ENCODE measurements around the gene SYNGR3. TPM values are rescaled to one million over a fixed set of nuclear protein-coding genes. Genes with fewer than 3 reads are reported as not detected.

SYNGR3 gene
- total RNA-seq, 4 donors from 2014 or later: 1.3 to 3.9 (median 3.3) TPM; not detected in 1

DNA sequence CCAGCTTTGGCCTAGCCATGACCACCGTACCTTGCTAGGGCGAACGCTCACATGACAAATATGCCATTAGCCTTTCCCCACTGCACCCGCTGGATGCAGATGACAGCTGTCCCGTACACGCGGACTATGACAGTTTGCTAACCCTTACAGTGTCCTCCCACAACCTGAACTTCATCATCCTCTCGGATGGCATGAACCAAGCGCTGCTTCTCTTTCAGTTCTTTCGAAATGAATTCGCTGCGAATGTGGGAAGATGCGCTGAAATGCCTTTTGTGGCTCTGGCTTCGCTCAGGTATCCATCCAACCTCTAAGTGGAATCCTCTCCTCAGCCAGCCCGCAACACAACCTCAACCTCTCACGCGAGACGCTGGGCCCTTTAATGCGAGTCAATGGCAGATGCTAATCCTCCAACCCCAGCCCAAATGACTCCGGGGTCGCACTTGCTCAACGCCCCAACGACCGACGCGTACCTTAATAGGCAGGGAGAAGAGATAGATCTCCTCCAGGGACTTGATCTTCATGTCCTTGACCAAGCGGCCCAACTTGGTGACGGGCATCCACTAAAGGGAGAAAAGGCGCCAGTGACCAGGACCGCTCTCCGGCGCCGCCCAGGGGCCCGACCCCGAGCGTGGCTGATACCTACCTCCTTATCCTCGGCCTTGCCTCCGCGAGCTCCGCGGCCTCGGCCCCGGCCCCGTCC is 25.8 kb upstream of the SYNGR3 start:
- DNase-seq: peak; percentile 35 to 70 (median 67)
- TF ChIP-seq, protein P1, sequence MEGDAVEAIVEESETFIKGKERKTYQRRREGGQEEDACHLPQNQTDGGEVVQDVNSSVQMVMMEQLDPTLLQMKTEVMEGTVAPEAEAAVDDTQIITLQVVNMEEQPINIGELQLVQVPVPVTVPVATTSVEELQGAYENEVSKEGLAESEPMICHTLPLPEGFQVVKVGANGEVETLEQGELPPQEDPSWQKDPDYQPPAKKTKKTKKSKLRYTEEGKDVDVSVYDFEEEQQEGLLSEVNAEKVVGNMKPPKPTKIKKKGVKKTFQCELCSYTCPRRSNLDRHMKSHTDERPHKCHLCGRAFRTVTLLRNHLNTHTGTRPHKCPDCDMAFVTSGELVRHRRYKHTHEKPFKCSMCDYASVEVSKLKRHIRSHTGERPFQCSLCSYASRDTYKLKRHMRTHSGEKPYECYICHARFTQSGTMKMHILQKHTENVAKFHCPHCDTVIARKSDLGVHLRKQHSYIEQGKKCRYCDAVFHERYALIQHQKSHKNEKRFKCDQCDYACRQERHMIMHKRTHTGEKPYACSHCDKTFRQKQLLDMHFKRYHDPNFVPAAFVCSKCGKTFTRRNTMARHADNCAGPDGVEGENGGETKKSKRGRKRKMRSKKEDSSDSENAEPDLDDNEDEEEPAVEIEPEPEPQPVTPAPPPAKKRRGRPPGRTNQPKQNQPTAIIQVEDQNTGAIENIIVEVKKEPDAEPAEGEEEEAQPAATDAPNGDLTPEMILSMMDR (IDR thresholded peaks at IDR 0.05): peak in 3 of 6 experiments; percentile 16 to 30 (median 30)
- no peak for TF ChIP-seq POLR2A (IDR thresholded peaks at IDR 0.05)
- H3K27me3 ChIP-seq: no peaks in the 10 kb centered on the region
- H3K4me3 ChIP-seq: peak overlapping the region; percentile 78 to 96 (median 92)
- H3K4me1 ChIP-seq: peaks cover 3 to 35% (median 23%) of the 10 kb centered on the region in 4 donors
- H3K27ac ChIP-seq: peak overlapping the region; percentile 95 to 100 (median 96)
- H3K9me3 ChIP-seq: no peaks in the 10 kb centered on the region
- H3K36me3 ChIP-seq: peaks cover 0 to 25% (median 0%) of the 10 kb centered on the region in 3 donors

DNA sequence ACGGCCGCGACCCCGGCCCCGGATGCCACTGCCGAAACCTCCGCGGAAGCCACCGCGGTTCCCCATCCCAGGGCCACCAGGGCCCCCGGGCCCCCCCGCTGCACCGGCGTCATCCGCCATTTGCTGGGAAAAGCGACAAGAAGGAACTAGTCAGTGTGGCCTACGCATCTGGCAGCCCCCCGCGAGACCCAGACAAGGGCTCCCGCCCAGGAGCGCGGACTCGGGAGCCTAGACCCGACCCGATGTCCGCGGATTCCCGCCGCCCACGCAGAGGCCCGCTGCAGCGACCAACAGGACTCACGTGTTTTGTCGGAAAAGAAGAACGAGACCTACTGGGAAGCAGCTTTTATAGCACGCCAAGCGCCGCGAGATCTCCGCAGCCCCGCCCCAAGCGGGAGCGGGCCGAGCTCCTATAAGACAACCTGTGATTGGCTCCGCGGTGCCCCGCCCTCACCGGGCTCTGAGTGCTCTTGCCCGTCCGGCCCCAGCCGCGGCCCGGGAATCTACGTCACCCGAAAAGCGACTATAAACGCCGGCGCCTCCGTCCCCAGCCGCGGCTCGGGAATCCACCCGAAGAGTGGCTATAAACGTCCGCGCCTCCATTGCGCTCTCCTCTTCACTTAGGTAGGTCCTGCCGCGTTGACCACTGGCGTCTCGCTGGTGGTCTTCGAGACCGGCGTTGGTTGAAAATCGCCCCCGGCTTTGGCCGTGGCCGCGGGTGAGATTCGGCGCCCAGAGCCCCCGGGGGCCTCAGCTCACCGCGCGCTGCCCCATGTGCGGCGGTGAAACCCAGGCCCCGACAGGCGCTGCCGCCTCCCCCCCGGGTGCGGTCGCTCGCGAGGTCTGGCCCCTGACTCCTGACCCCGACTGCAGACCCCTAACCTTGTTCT is 25.0 kb upstream of the SYNGR3 start, which contains the start of gene RPS2:
RPS2 (minus strand) TSS at position 321 of the 890 bp plus-strand sequence; CDS start at position 120, 201 bp downstream.
- peak within 1 kb of the TSS; percentile 95 to 100 (median 96) for H3K27ac ChIP-seq
- DNase-seq: peak; percentile 98 to 100 (median 100)
- H3K9me3 ChIP-seq: no peaks in the 10 kb centered on the region
- H3K27me3 ChIP-seq: no peaks in the 10 kb centered on the region
- H3K4me1 ChIP-seq: peaks cover 3 to 33% (median 22%) of the 10 kb centered on the region in 4 donors
- H3K4me3 ChIP-seq: peak within 1 kb of the TSS; percentile 78 to 96 (median 92)
- TF ChIP-seq, protein P1 (IDR thresholded peaks at IDR 0.05): no peak
- peak; percentile 94 to 96 for TF ChIP-seq POLR2A (IDR thresholded peaks at IDR 0.05)
- peaks cover 0 to 25% (median 0%) of the 10 kb centered on the region in 3 donors for H3K36me3 ChIP-seq

DNA sequence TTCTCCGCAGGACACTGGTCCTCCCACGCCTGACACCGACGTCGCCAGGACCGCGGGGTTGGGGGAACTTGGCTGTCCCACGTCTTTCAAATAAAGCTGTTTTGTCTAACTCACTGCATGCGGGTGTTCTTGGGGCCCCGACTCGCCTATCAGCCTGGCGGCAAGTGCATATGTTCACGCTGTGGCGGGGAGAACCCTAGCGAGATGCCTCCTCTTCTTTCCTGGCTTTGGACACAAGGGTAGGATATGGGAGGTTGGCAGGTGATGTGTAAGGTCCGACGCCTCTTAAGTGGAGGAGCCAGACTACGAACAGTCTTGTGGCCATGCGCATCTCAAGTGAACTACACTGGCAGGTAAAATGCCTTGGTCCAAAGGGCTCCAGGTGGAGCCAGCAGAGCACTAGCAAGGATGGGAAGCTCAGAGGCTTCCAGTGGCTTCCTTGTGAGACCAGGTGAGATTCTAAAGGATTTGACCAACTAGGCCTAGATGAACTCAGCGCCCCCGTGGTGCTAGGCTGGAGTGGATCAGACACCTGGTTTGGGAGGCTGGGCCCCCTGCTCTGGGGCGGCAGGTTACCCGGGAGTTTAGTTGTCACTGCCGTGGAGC is 24.3 kb upstream of the SYNGR3 start:
- Histone ChIP-seq H3K36me3 (peaks cover 0 to 25% (median 0%) of the 10 kb centered on the region in 3 donors), H3K27me3 (no peaks in the 10 kb centered on the region), H3K9me3 (no peaks in the 10 kb centered on the region), H3K4me1 (peaks cover 3 to 29% (median 19%) of the 10 kb centered on the region in 4 donors), H3K4me3 (peak overlapping the region; percentile 78 to 96 (median 92)), H3K27ac (peak overlapping the region; percentile 95 to 100 (median 96))
- DNase-seq: no peak
- TF ChIP-seq, protein P1 (IDR thresholded peaks at IDR 0.05): no peak
- peak in 1 of 2 donors; percentile 49 for TF ChIP-seq POLR2A (IDR thresholded peaks at IDR 0.05)

DNA sequence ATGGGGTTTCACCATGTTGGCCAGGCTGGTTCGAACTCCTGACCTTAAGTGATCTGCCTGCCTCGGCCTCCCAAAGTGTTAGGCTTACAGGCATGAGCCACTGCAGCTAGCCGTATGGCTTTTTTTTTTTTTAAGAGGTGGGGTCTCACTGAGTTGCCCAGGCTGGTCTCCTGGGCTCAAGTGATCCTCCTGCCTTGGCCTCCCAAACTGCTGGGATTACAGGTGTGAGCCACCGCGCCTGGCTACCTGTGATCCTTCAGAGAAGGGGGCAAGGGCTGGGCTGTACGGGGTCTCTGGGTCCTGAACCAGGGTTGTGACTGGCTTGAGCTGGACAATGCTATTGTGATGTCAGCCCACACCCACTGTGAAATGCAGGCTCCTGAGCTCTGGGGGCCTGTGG is 23.3 kb upstream of the SYNGR3 start, which contains the start of gene RNF151:
RNF151 (plus strand) TSS at position 397 of the 400 bp plus-strand sequence. CDS start 26 bp downstream, outside the sequence.
- peak within 1 kb of the TSS; percentile 78 to 96 (median 92) for H3K4me3 ChIP-seq
- TF ChIP-seq, protein P1 (IDR thresholded peaks at IDR 0.05): no peak
- no peak for TF ChIP-seq POLR2A (IDR thresholded peaks at IDR 0.05)
- peak within 1 kb of the TSS; percentile 95 to 100 (median 96) for H3K27ac ChIP-seq
- no peaks in the 10 kb centered on the region for H3K27me3 ChIP-seq
- peaks cover 0 to 18% (median 0%) of the 10 kb centered on the region in 3 donors for H3K36me3 ChIP-seq
- no peaks in the 10 kb centered on the region for H3K9me3 ChIP-seq
- no peak for DNase-seq
- H3K4me1 ChIP-seq: peaks cover 3 to 29% (median 13%) of the 10 kb centered on the region in 4 donors
